GM19023 (cell line): ENCODE results near the gene TSPOAP1.
A peak's percentile ranks its signal among the peaks of the same experiment; 100 is the strongest.

Experiments used
- ATAC-seq: cut with Tn5 transposase; IDR thresholded peaks from one replicate; pipeline ENCODE4 v1.9.1; 2021; ENCODE audit warnings: mild to moderate bottlenecking, moderate library complexity; ENCODE audit not compliant: unreplicated experiment

The TSPOAP1 gene

GRCh38 chr17:58328195-58329034, at the start of gene TSPOAP1:
TSS of gene TSPOAP1 (minus strand) at chr17:58328795. CDS start at chr17:58327920, 875 bp downstream.
- peak; percentile 25 for ATAC-seq

DNA sequence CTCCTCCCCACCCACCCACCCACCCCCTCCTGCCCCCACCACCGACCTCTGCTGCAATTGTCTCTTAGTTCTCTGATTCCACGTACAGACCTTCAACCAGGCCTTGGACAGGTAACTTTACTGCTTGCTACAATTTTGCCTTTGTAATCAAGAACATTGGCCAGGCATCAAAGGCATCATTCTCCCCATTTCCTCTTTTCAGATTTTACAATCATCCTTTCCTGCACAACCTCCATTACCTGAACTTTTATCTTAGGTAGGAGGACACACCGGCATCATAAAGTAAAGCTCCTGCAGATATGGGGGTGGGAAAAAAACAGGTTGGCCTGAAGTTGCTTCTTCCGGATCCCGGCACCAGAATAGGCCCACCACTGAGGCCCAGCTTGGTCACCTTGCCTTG, 49.1 kb upstream of the TSPOAP1 start:
- no peak for ATAC-seq

GRCh38 chr17:58377093-58377601, 48.6 kb upstream of the TSPOAP1 start:
- ATAC-seq = no peak

DNA sequence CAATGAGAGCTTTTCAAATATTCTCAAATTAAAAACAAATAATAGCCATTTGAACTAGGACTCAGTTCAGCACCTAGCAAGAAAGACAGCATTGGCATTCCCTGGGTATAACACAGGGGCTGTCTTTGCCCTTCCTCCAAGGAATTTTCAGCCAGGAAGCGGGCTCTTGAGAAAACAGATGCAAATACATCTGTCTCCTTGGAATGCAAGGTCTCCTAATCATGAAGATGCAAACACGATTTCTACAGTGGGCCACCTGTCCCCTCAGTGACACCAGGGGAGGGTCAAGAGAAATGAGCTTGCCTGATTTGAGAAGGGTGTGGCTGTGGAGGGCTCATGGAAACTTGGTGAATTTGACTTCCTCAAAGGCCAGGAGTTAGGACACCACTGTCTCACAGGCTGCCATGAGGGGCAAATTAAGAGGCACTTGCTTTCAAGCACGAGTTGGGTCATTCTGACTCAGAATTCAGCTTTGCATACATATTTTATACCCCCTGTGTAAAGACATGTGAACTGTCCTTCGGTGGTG, 47.9 kb upstream of the TSPOAP1 start:
- ATAC-seq = no peak

DNA sequence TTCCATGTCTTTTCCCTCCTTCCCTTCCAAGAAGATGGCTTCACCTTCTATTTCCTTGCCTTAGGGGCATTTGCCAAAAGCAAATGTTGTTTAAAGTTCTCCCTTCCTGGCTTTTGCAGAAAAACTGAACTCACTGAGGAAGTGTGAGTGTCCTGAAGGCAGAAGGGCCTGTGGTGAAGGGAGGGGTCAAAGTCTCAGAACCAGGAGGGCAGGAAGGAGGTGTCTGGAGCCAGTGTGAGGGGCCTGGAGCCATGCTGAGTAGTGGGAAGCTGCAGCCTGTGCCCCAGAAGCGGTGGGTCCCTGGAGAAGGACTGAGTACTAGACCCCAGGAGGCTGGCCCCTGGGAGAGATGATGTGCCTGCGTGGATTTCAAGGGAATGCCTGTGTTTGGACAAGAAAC, 47.2 kb upstream of the TSPOAP1 start:
- no peak for ATAC-seq

GRCh38 chr17:58375256-58375655, 46.7 kb upstream of the TSPOAP1 start:
- ATAC-seq = no peak

GRCh38 chr17:58373923-58374322, 45.3 kb upstream of the TSPOAP1 start:
- ATAC-seq = no peak

DNA sequence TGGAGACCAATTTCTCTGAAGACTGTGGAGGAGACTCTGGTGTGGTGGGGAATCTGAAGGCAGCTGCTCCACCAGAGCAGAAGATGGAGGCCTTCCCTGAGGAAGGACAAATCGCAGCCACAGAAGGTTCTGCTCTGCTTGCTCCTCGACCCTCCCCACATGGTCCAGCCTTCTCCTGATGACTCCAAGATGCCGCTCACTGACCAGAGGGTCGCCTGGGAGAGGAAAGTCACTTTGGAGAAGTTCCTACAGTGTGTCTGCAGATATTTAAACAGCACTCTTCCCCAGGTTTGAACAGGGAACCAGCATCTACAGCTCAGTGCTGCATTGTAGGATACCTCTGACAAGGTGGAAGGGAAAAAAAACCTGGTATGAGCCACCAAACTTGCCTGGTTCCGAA, 44.4 kb upstream of the TSPOAP1 start:
- ATAC-seq = no peak

DNA sequence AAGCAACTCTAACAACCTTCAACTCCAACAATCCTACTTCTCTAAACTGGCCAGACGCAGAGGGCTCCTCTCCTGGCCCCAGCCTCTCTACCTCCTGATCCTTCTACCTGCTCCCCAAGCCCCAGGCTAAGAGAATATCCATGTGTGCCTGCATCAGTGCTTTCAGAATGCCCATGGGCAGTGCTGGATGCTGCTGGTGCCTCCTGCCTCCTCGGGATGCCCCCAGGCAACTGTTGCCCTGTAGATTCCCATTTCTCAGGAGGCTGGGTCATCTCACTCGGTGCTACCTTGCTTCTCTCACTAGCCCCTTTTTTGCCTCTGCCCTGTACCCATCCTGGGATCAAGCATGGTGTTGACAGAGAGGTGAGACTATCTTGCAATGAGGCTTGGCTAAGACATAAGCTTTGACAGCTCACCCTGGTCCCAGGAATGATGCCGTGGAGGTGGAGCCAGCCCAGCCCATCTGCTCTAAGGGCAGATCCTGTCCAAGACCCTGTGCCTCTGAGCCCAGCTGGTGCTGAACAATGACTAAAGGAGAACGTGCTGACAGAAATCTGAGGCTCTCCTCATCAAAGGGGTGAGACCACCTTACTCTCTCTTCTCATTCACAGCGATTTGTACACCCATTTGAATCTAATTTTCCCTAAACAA, 42.8 kb upstream of the TSPOAP1 start:
- ATAC-seq = no peak

GRCh38 chr17:58370716-58371115, 42.1 kb upstream of the TSPOAP1 start:
- ATAC-seq = no peak

GRCh38 chr17:58370309-58370708, 41.7 kb upstream of the TSPOAP1 start:
- no peak for ATAC-seq

GRCh38 chr17:58369214-58370031, 40.8 kb upstream of the TSPOAP1 start:
- ATAC-seq = no peak

DNA sequence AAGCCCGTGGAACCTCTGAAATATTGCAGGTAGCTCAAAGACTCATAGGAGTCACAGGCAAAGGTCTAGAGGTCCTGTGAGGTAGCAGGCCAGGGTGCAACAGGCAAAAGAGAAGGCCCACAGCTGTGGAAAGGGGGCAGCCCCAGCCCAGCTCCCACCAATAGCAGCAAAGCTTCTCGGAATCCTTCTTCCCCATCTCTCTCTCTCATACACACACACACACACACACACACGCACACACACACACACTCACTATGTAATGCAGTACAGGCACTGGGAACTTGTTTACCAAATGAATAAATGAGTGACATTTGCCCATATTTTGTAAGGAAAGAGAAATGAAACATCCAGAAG, 40.2 kb upstream of the TSPOAP1 start:
- ATAC-seq = no peak

- ATAC-seq = no peak
These were observed 38.9 kb upstream of the TSPOAP1 start for GRCh38 chr17:58367461-58367860.

GRCh38 chr17:58365980-58366595, 37.5 kb upstream of the TSPOAP1 start:
- ATAC-seq = no peak

GRCh38 chr17:58365185-58365979, 36.8 kb upstream of the TSPOAP1 start:
- no peak for ATAC-seq

DNA sequence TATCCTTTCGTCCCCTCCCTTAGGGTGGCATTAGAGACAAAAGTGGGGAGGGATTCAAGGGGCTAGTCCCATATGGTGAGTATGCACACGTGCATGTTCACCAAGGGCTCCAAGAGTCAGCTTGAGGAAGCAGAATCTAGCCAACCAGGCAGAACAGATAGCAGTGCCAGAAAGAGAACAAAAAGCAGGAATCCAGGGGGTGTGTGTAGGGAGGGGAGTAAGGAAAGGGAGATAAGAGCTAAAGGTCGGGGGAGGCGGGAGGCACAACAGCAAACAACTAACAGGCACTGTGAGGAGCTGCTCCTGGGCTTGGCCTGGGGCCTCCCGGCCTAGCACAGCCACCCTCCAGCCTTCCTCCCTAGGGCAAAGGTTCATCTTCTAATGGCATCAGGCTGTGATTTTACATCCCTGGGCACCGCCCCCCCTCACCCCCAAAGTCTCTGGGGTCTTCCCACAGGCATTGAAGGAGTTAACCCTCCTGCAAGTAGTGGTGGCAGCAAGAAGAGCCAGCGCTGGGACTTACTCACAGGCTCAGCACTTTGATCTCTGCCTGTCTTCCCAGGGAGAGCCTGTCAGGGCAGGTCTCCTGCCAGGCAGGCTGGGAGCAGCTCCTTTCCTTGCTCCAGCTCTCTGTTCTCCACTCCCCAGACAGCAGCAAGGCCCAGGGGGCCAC, 35.8 kb upstream of the TSPOAP1 start:
- no peak for ATAC-seq

GRCh38 chr17:58363457-58364185, 35.0 kb upstream of the TSPOAP1 start:
- no peak for ATAC-seq
